ENCODE measurements around the gene NOD2. TPM values are rescaled to one million over a fixed set of nuclear protein-coding genes. Genes with fewer than 3 reads are reported as not detected.
A peak's percentile ranks its signal among the peaks of the same experiment; 100 is the strongest.

NOD2 gene
- total RNA-seq, 1 experiment from 2014 or later: not detected

GRCh38 chr16:50741225-50741780 lies 47.9 kb downstream of the NOD2 start:
- Histone ChIP-seq H3K36me3 (ENCODE audit: insufficient read depth, low read length) (no peaks in the 10 kb centered on the region), H3K4me3 (ENCODE audit: low read length) (peak overlapping the region; percentile 59), H3K9me2 (replicated peaks; ENCODE audit: insufficient read depth, low read length) (no peaks in the 10 kb centered on the region), H3K27ac (ENCODE audit: low read length) (no peak overlapping the region), H2AFZ (ENCODE audit: low read length) (peak overlapping the region; percentile 64), H3K79me2 (ENCODE audit: low read length) (peaks cover 12% of the 10 kb centered on the region; the same call in 1 of the 2 replicates), H4K20me1 (ENCODE audit: insufficient read depth, low read depth, low read length) (no peaks in the 10 kb centered on the region), H3K4me1 (ENCODE audit: low read length) (peaks cover 28% of the 10 kb centered on the region), H3K4me2 (ENCODE audit: low read depth, low read length, poor library complexity, severe bottlenecking) (peak overlapping the region; percentile 64), H3K9ac (ENCODE audit: low read length) (no peak overlapping the region), H3K27me3 (ENCODE audit: low read length) (no peaks in the 10 kb centered on the region), H3K9me3 (ENCODE audit: low read length) (no peaks in the 10 kb centered on the region)
- no peak for DNase-seq

GRCh38 chr16:50741781-50742575 lies 48.6 kb downstream of the NOD2 start, which contains the start of gene CYLD:
Gene CYLD, plus strand, starts transcription at chr16:50742086. Its CDS starts 7,613 bp downstream, at chr16:50749699.
- Histone ChIP-seq H3K79me2 (ENCODE audit: low read length) (peaks cover 12% of the 10 kb centered on the region; the same call in 1 of the 2 replicates), H3K4me2 (ENCODE audit: low read depth, low read length, poor library complexity, severe bottlenecking) (peak within 1 kb of the TSS; percentile 75), H3K4me1 (ENCODE audit: low read length) (peaks cover 28% of the 10 kb centered on the region), H3K9ac (ENCODE audit: low read length) (peak within 1 kb of the TSS; percentile 86), H3K9me3 (ENCODE audit: low read length) (no peaks in the 10 kb centered on the region), H3K4me3 (ENCODE audit: low read length) (peak within 1 kb of the TSS; percentile 87), H3K9me2 (replicated peaks; ENCODE audit: insufficient read depth, low read length) (no peaks in the 10 kb centered on the region), H4K20me1 (ENCODE audit: insufficient read depth, low read depth, low read length) (no peaks in the 10 kb centered on the region), H3K27ac (ENCODE audit: low read length) (no peak within 1 kb of the TSS), H3K36me3 (ENCODE audit: insufficient read depth, low read length) (no peaks in the 10 kb centered on the region), H2AFZ (ENCODE audit: low read length) (peak within 1 kb of the TSS; percentile 64), H3K27me3 (ENCODE audit: low read length) (no peaks in the 10 kb centered on the region)
- peak; percentile 100 for DNase-seq

- H3K9ac ChIP-seq (ENCODE audit: low read length): peak overlapping the region; percentile 86
- H3K9me3 ChIP-seq (ENCODE audit: low read length): no peaks in the 10 kb centered on the region
- H3K4me1 ChIP-seq (ENCODE audit: low read length): peaks cover 28% of the 10 kb centered on the region
- no peaks in the 10 kb centered on the region for H4K20me1 ChIP-seq (ENCODE audit: insufficient read depth, low read depth, low read length)
- H2AFZ ChIP-seq (ENCODE audit: low read length): 0 out of 2 replicates have a peak overlapping the region, but pooled peaks have one; percentile 40
- H3K4me2 ChIP-seq (ENCODE audit: low read depth, low read length, poor library complexity, severe bottlenecking): peak overlapping the region; percentile 75
- H3K4me3 ChIP-seq (ENCODE audit: low read length): peak overlapping the region; percentile 87
- H3K79me2 ChIP-seq (ENCODE audit: low read length): peaks cover 12% of the 10 kb centered on the region; the same call in 1 of the 2 replicates
- no peaks in the 10 kb centered on the region for H3K9me2 ChIP-seq (replicated peaks; ENCODE audit: insufficient read depth, low read length)
- no peaks in the 10 kb centered on the region for H3K36me3 ChIP-seq (ENCODE audit: insufficient read depth, low read length)
- no peaks in the 10 kb centered on the region for H3K27me3 ChIP-seq (ENCODE audit: low read length)
- peak; percentile 55 for DNase-seq
- H3K27ac ChIP-seq (ENCODE audit: low read length): no peak overlapping the region
Observed at GRCh38 chr16:50742576-50743200, 49.3 kb downstream of the NOD2 start.

DNA sequence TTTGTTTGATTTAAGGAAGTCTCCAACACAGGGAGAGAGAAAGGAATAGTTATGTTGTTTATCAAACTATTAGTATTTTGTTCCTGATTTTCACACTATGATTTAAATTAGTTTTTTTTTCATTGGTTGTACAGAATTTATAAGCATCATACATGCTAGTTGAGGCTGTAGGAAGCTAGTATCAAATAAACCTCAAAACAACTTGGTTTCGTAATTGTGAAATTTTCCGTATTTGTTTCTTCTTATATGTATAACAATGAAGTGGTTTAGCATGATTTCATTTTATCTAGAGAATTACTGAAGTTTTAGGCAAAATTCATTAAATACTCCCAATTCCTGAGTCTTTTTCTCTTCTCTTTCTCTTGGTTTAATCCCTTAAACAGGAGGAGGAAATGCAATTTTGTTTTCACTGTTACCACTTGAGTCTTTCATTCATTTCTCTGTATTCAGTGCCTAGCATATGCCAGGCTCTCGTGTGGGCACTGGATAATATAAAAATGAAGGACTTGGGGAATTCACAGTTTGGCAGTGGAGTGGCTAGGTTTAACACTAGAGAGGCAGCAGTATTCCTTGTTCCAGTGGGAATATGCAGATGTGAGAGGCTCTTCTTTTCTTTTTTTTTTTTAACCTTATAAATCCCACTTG lies 50.3 kb downstream of the NOD2 start:
- Histone ChIP-seq H2AFZ (ENCODE audit: low read length) (no peak overlapping the region), H3K27ac (ENCODE audit: low read length) (no peak overlapping the region), H3K9me2 (replicated peaks; ENCODE audit: insufficient read depth, low read length) (no peaks in the 10 kb centered on the region), H3K9ac (ENCODE audit: low read length) (peak overlapping the region; percentile 86), H3K27me3 (ENCODE audit: low read length) (no peaks in the 10 kb centered on the region), H3K4me2 (ENCODE audit: low read depth, low read length, poor library complexity, severe bottlenecking) (peak overlapping the region; percentile 75), H3K4me3 (ENCODE audit: low read length) (peak overlapping the region; percentile 87), H3K79me2 (ENCODE audit: low read length) (peaks cover 12% of the 10 kb centered on the region; the same call in 1 of the 2 replicates), H4K20me1 (ENCODE audit: insufficient read depth, low read depth, low read length) (no peaks in the 10 kb centered on the region), H3K9me3 (ENCODE audit: low read length) (no peaks in the 10 kb centered on the region), H3K36me3 (ENCODE audit: insufficient read depth, low read length) (no peaks in the 10 kb centered on the region), H3K4me1 (ENCODE audit: low read length) (peaks cover 28% of the 10 kb centered on the region)
- peak; percentile 42 for DNase-seq

DNA sequence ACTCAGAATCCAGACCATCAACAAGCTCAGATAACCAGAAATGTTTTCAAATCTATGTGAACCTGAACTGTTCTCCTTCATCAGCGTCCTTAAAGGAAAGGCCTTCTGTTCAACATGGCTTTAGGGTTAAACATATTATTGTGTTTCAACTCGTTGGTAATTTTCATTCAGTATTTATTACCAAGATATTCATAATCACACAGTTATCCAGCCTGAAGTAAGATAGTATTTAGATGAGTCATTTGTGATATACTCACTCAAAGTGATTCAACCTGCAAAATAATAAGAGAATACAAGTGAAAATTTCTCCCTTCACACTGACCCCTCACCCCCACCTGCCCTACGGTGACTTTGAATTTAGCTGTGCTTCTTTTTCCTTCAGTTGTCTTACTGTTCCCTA lies 51.5 kb downstream of the NOD2 start:
- Histone ChIP-seq H2AFZ (ENCODE audit: low read length) (no peak overlapping the region), H3K36me3 (ENCODE audit: insufficient read depth, low read length) (peaks cover 6% of the 10 kb centered on the region; the same call in 1 of the 2 replicates), H3K4me2 (ENCODE audit: low read depth, low read length, poor library complexity, severe bottlenecking) (peak overlapping the region; percentile 75), H3K27me3 (ENCODE audit: low read length) (no peaks in the 10 kb centered on the region), H4K20me1 (ENCODE audit: insufficient read depth, low read depth, low read length) (no peaks in the 10 kb centered on the region), H3K27ac (ENCODE audit: low read length) (no peak overlapping the region), H3K4me3 (ENCODE audit: low read length) (no peak overlapping the region), H3K9me3 (ENCODE audit: low read length) (no peaks in the 10 kb centered on the region), H3K79me2 (ENCODE audit: low read length) (peaks cover 12% of the 10 kb centered on the region; the same call in 1 of the 2 replicates), H3K9me2 (replicated peaks; ENCODE audit: insufficient read depth, low read length) (no peaks in the 10 kb centered on the region), H3K4me1 (ENCODE audit: low read length) (peaks cover 28% of the 10 kb centered on the region), H3K9ac (ENCODE audit: low read length) (no peak overlapping the region)
- no peak for DNase-seq

- no peaks in the 10 kb centered on the region for H4K20me1 ChIP-seq (ENCODE audit: insufficient read depth, low read depth, low read length)
Observed at GRCh38 chr16:50745940-50746339, 52.5 kb downstream of the NOD2 start.

GRCh38 chr16:50747207-50747956 lies 54.0 kb downstream of the NOD2 start:
- Histone ChIP-seq H3K36me3 (ENCODE audit: insufficient read depth, low read length) (peaks cover 13% of the 10 kb centered on the region; the same call in 1 of the 2 replicates), H3K9ac (ENCODE audit: low read length) (no peak overlapping the region), H3K79me2 (ENCODE audit: low read length) (peaks cover 15% of the 10 kb centered on the region; the same call in 1 of the 2 replicates)

More at GRCh38 chr16:50745940-50746339, 52.5 kb downstream of the NOD2 start:
- no peak overlapping the region for H3K4me2 ChIP-seq (ENCODE audit: low read depth, low read length, poor library complexity, severe bottlenecking)
- H2AFZ ChIP-seq (ENCODE audit: low read length): no peak overlapping the region
- no peak overlapping the region for H3K9ac ChIP-seq (ENCODE audit: low read length)
- no peaks in the 10 kb centered on the region for H3K27me3 ChIP-seq (ENCODE audit: low read length)
- H3K9me2 ChIP-seq (replicated peaks; ENCODE audit: insufficient read depth, low read length): no peaks in the 10 kb centered on the region
- H3K4me1 ChIP-seq (ENCODE audit: low read length): peaks cover 28% of the 10 kb centered on the region
- peaks cover 15% of the 10 kb centered on the region; the same call in 1 of the 2 replicates for H3K79me2 ChIP-seq (ENCODE audit: low read length)
- no peak for DNase-seq
- H3K4me3 ChIP-seq (ENCODE audit: low read length): no peak overlapping the region
- peaks cover 10% of the 10 kb centered on the region; the same call in 1 of the 2 replicates for H3K36me3 ChIP-seq (ENCODE audit: insufficient read depth, low read length)
- no peak overlapping the region for H3K27ac ChIP-seq (ENCODE audit: low read length)
- H3K9me3 ChIP-seq (ENCODE audit: low read length): no peaks in the 10 kb centered on the region

More at GRCh38 chr16:50747207-50747956, 54.0 kb downstream of the NOD2 start:
- no peaks in the 10 kb centered on the region for H3K27me3 ChIP-seq (ENCODE audit: low read length)
- H3K4me1 ChIP-seq (ENCODE audit: low read length): peaks cover 23% of the 10 kb centered on the region
- peak; percentile 64 for DNase-seq
- no peaks in the 10 kb centered on the region for H3K9me3 ChIP-seq (ENCODE audit: low read length)
- H4K20me1 ChIP-seq (ENCODE audit: insufficient read depth, low read depth, low read length): no peaks in the 10 kb centered on the region
- no peak overlapping the region for H3K4me3 ChIP-seq (ENCODE audit: low read length)
- no peaks in the 10 kb centered on the region for H3K9me2 ChIP-seq (replicated peaks; ENCODE audit: insufficient read depth, low read length)
- H3K4me2 ChIP-seq (ENCODE audit: low read depth, low read length, poor library complexity, severe bottlenecking): no peak overlapping the region
- no peak overlapping the region for H2AFZ ChIP-seq (ENCODE audit: low read length)
- no peak overlapping the region for H3K27ac ChIP-seq (ENCODE audit: low read length)
